GM19463 (cell line): ENCODE results near the gene SLC12A4.
"Not testable (repeated sequence)": the region's sequence is repeated elsewhere in the genome, so short reads cannot be mapped to it uniquely, and the experiment has no call there.

Source experiments
- ATAC-seq: cut with Tn5 transposase; IDR thresholded peaks from one replicate; pipeline ENCODE4 v1.9.1; 2021; ENCODE audit warnings: mild to moderate bottlenecking, moderate library complexity; ENCODE audit not compliant: unreplicated experiment

The SLC12A4 gene

DNA sequence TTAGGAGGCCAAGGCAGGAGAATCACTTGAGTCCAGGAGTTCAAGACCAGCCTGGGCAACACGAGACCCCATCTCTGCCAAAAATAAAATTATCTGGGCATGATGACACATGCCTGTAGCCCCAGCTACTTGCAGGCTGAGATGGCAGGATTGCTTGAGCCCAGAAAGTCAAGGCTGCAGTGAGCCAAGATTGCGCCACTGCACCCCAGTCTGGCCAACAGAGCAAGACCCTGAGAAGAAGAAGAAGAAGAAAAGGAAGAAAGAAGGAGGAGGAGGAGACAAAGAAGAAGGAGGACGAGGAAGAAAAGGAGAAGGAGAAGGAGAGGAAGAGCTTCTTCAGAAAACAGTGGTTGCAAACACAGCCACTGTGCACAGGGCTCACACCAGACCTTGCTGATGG lies 20.2 kb upstream of the SLC12A4 start:
- no peak for ATAC-seq

DNA sequence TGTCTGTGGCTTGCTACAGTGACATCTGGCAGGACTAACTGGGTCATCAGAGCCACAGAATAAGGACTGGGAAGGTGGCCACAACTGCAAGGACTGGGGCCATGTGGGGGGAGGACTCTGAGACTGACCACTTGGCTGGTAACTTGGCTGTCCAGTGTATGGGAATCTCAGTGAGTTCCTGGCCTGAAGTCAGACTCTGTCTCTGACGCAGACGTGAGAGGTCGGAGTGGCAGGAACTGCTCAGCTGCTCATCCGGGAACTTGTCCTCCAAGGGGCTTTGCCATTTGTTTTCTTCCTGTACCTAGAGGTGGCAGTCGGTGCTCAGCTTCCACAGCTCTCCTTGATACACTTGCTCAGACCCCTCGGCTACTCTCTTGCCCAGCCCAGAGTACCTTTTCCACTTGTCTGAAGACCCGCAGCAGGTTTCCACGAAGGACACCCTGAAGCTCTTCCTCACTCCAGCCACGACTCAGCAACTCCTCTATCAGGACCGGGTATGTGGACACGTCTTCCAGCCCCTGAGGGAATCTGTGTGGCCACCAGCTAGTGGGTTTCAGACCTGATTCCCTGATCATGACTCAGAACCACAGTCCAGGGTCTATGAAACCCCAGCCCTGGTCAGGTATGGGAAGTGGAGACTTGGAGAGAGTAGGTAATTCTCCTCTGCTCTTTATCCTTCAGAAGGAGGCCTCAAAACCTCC lies 19.2 kb upstream of the SLC12A4 start:
- no peak for ATAC-seq

DNA sequence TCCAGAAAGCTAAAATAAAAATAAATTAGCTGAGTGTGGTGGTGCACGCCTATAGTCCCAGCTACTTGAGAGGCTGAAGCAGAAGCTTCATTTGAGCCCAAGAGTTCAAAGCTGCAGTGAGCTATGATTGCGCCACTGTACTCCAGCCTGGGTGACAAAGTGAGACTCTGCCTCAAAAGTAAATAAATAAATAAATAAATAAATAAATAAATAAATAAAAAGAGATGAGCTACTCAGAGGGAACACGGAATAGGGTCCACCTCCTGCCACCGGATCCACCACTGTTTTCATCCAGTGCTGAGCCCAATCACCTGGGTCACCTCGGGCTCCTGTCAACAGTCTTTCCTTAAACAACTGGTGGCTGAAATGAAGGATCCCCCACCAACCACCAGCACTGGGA lies 18.5 kb upstream of the SLC12A4 start:
- ATAC-seq = no peak

DNA sequence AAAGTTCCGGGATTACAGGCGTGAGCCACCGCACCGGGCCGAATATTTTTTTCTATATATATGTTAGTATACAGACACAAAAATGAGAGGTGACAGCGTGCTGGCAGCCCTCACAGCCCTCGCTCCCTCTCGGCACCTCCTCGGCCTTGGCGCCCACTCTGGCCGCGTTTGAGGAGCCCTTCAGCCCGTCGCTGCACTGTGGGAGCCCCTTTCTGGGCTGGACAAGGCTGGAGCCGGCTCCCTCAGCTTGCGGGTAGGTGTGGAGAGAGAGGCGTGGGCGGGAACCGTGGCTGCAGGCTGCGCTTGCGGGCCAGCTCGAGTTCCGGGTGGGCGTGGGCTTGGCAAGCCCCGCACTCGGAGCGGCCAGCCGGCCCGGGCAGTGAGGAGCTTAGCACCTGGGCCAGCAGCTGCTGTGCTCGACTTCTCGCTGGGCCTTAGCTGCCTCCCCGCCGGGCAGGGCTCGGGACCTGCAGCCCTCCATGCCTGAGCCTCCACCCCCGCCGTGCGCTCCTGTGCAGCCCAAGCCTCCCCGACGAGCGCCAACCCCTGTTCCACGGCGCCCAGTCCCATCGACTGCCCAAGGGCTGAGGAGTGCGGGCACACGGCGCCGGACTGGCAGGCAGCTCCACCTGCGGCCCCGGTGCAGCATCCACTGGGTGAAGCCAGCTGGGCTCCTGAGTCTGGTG lies 13.7 kb upstream of the SLC12A4 start:
- no peak for ATAC-seq

DNA sequence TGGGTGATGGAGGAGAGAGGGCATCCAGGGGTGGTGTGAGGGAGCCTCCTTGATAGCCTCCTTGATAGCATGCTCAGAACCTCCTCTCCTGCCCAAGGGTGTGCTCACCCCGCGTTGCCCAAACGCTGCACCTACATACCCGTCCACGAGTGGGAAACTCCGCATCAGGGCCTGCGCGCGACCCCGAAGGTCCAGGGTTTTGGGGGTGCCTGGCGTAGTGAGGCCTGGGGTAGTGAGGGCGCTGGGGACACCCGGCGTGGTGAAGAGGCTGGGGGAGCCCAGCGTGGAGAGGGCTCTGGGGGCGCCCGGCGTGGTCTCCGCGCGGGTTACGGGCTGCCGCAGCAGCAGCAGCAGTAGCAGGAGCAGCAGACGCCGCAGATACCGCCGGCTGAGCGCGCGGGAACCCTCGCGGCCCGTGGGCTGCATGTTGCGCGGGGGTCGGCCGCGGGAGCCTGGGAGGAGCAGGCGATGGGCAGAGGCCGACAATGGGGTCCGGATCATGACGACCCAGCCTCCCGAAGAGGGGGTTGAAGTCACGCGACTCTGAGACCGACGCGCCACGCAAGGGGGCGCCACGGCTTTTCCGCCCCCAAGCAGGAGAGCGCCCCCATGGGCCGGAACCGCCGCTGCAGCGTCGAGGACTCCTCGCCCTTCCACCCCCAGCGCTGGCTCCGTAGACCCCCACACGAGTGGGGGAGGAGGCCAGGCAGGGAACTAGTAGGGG lies 11.7 kb upstream of the SLC12A4 start, which contains the start of gene DPEP3:
Gene DPEP3, minus strand, starts transcription at position 545 of the 724 bp plus-strand sequence. Its CDS starts 119 bp downstream, at position 426.
- ATAC-seq = no peak

DNA sequence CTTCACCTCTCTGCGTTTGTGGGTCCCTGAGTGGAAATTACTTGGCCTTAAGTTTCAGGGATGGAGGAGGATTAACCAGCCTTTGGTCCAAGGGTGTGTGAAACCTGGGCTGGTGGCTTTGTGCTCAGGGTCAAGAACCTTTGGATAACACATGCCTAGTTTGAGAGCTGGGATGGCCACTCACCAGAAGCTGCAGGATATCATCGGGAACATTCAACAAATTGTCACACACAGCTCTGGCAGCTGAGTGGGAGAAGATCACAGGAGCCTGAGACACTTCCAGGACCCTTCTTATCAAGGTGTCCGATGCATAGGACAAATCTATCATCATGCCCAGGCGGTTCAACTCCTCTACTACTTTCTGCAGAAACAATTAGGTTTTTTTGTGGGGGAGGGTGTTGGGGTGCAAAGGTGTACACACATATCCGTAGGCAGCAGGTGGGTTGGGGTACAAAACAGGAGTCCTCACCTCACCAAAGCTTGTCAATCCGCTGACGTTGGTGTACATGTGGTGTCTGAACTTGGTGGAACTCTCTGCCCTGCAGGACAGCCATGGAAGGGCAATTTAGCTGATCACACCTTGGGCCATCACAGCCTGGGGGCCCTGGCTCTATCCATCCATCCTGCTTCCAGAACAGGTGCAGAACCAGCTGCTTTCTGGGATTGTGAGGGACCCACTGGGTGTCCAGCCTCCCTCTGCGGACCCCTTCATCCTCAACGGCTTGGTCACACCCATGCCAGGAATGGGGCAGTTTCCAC lies 9.2 kb upstream of the SLC12A4 start:
- no peak for ATAC-seq

DNA sequence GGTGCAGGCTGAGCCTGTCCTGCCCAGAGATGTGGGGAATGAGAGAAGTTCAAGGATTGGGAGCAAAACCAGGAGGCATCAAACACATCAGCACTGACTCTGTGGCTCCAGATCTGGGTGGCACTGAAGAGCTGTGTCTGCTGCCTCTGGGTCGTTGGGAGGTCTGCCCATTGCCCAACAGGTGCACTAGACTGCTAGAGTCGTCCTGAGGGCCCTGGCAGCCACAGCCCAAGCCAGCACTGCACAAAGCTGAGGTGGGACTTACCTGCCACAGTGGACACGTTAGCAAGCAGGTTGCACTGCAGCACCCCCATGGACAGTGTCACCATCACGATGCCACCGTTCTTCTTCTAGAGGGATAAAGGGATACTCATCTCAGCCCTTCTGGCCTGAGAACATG lies 8.6 kb upstream of the SLC12A4 start:
- no peak for ATAC-seq

DNA sequence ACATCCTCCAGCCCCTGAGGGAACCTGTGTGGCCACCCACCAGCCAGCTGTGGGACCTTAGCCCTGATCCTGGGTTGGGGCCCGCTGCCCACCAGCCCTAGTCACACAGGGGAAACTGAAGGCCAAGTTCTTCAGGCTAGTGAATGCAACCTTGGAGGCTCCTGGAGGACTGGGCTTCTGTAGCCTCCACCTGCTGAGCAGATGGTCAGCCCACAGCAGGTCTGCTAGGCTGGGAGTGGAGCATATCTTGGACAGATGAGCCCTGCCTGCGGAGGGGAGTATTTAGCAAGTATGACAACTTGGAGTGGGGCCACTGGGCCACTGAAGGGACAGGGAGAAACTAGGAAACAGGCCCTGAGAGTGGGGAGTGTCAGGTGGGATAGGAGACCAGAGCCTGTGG lies 7.8 kb upstream of the SLC12A4 start:
- no peak for ATAC-seq

DNA sequence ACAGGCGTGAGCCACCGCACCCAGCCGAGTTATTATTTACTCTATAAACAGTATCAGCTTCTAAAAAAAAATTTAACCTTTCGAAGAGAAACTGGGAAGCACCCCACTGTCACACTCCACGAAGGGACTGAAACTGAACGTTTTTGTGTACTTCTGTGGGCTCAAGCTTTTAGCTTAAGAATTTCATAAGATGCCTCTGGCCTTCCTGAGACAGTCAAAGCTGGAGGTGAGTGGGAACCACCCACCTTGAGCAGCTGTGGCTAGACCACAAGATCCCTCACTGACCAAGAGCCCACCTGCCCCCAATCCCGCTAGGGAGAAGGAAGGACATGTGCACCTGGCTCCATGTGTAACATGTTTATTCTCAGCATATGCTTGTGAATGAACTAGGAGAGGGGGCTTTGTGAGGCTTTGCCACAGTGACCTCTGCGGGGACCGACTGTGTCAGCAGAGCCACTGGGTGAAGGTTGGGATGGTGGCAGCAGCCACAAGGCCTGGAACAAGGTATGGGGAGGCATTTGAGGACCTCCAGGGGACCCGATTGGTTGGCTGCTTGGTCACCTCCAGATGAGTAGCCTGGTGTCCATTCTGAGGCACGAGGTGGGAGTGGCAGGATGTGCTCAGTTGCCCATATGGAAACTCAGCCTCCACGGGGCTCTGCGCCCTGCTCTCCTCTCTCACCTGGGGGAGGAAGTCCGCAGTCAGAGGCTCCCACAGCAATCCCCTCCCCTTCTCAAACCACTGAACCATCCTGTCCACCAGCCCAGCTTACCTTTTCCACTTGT lies 7.1 kb upstream of the SLC12A4 start:
- no peak for ATAC-seq

DNA sequence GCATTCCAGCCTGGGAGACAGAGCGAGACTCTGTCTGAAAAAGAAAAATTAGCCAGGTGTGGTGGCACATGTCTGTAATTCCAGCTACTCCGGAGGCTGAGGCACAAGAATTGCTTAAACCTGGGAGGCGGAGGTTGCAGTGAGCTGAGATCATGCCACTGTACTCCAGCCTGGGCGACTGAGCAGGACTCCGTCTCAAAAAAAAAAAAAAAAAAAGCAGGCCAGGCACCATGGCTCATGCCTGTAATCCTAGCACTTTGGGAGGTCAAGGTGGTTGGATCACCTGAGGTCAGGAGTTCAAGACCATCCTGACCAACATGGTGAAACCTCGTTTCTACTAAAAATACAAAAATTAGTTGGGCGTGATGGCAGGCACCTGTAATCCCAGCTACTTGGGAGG lies 3.8 kb upstream of the SLC12A4 start:
- not testable (repeated sequence) for ATAC-seq

DNA sequence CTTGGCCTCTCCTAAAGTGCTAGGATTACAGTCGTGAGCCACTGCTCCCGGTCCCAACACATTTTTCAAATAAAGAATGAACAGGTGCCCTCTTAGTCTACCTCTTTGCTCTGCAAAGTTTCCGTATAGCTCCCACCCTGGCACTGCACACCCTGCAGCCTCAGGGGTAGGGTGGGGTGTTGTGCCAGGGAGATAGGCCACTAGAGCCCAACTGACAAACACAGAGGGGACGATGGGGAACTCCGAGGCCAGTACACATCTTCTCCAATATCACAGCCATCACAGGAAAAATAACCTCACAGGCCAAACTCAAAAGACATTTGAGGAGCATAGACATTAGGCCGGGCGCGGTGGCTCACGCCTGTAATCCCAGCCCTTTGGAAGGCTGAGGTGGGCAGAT lies 2.7 kb upstream of the SLC12A4 start:
- ATAC-seq = no peak

DNA sequence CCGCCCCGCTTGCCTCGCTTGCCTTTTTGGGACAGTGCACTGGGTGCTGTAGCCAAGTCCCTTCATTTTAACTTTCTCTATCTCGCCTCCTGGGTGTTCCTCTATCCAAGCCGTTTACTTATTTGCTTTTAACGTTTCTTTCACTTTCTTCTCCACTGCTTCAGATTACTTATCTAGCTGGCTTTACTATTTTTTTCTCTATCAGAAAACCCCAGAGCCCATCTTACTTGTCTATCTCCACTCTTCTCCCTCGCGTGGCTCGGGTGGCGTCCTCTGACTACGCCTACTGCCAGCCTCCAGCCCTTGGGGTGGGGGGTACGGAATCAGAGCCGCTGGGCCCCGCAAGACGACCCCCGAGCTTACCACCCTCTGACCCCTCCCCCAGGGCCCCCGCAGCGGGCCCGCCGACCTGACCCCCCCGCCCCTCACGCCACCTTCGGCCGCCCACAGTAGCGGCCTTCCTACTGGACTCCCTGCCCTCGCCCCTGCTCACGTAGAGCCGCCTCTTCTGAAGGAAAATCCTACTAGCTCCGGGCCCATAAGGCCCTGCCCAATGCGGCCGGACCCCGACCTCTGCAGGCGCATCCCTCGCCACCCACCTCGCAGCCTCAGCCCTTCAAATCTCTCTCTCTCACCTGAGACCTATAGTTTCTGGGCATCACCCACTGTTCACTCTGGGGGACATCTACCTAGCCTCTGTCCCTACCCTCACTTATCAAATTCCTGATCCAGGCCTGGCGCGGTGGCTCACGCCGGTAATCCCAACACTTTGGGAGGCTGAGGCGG lies 1.0 kb upstream of the SLC12A4 start:
- ATAC-seq = no peak

DNA sequence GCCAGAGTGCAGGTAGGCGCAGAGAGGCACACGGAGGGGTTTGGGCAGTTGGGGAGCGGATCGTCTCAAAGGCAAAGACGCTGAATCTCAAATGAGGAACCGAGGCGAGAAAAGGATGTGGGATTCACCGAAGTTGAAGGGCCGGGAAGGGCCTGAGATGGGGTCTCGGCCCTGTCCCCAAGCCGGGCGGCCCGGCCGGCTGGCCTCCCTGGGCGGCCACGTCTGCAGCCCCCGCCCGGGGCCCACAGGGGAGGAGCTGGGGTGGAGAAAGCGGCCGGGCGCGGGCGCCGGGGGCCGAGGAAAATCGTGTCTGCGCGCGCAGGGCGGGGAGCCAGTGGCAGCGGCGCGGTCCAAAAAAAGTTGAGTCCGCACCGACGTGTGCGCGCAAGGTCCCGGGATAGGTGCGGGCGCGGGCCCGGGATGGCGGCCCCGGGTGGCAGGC lies 458 bp downstream of the SLC12A4 start:
- peak; percentile 26 for ATAC-seq

DNA sequence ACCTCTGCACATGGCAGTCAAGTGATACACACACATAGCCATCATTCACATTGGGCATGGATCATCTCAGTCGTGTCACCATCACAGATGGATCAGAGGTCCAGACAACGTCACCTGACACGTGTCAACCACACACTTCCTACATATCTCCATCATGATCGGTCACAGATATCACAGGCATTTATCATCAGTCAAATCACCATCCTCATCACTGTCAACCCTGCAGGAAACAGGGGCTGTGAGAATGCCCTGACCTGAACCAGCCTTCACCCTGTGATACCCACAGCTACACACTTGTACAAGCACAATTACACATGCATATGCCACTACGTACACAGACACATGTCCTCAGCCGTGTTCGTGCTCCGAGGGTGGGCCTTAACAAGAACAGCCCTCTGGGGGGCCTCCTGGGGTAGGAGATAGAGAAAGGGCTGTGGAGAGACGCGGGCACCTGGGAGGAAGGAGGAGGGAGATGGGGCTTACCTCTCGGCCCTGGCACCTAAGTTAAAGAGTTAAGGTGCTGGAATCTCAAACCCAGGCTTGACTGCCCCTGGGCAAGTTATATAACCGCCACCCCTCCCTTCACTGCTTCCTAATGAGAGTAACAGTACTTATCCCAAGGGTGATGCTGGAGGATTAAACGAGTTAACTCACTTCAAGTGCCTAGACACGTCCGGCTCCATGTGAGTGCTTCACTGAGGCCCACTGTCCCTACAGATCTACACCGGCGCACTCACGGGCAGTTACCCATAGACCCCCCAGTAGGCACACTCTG lies 1.1 kb downstream of the SLC12A4 start:
- no peak for ATAC-seq

DNA sequence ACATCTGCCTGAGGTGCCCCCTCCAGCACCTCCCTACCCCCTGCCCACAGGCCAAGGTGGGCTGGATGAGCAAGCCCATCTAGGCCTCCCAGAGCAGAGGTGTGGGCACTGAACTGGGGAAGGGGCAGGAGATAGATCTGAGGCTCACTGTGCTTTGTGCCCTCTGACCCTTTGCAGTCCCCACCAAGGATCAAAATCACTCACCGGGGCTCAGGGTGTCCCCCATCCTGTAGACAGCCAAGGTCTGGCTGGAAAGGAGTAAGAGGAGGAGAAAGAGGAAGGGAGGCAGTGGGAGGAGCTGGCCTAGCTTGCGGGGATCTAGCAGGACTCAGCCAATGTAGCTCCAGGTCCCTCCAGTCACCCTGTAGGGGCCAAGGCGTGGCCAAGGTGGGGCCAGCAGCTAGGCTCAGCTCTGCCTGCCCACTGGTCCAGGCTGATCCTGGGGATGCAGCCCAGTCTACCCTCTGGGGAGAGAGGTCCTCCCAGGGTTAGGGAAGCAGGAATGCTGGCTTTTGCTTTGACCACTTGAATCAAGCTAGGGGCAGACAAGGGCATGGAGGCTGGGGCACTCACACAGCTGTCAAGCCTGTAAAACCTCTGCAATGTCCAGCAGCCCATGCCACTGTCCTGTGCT lies 1.8 kb downstream of the SLC12A4 start:
- no peak for ATAC-seq

DNA sequence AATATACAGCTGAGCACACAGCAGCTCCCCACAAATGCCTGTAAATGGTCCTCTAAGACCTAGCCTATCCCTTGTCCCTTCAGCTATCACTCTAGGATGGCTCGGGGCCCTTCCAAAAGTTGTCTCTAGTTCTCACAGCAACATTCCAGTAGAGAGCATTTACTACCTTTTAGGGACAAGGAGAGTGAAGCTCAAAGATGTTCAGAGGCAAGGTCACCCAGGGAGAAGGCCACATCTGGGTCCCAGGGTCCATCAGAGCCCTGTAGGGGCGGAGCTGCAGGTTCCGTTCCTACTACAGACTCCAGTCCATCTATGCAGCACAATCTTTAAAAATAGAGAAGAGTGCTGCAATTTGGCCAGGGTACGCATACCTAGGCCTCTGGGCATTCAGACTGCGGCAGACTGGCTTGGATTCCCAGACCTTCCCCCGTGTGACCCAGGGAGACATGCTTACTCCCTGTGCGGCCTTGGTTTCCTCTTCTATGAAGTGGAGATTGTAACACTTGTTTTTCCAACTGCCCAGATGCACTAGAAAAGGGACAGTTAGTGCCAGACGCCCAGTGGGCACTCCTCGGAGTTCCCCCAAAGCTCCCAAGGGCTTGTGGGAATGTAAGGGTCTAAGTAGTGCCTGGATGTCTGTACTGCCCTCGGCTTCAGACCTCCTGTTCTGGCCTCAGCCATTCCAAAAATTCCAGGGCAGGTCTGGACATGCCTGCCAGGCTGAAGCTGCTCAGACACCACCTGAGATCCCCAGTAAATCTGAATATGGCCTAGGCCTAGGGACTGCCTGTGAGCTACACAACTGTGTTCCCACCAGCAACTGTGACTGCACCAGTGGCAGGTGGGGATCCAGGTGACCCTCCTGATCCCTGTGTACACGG lies 2.5 kb downstream of the SLC12A4 start:
- no peak for ATAC-seq

DNA sequence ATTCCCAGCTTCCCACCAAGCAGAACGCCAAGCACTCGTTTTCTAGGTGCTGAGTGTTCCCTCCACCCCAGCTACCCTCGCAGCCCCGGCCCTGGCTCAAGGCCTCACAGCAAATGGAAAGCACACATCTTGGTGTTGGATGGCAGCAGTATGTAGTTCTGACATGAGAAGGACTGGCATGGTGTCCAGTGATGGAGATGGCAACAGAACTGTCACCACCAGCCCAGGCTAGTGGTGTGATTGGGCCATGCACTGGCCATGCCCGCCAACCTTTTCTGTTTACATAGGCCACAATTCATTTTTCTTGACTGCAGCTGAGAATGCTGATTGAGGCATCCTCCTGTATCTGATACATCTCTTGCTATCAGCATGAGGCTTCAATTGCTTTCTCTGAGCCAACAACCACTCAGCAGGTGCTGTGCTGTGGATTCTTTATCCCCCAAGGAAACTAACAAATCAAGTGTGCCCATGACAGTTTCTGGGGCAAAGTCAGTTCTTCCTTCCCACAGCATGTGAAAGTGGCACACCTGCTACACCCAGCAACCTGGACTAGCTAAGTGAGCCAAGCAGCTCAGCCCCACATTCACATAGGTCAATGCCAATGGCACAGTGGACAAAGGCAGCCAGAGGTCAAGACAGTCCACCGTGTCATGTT lies 3.8 kb downstream of the SLC12A4 start:
- no peak for ATAC-seq
